ENCODE results near the gene MED31.

- TF ChIP-seq CTCF (conservative IDR thresholded peaks at IDR 0.05) = no peak
- TF ChIP-seq ZFX (IDR thresholded peaks at IDR 0.05) = no peak
Observed at GRCh38 chr17:6698004-6698403, 46.6 kb upstream of the MED31 start.
